Activated T-helper 1 cell treated with anti-CD3 and anti-CD28 coated beads, Interleukin-2, amount 50 U/mL, for 16 hours (primary cell): ENCODE results near the gene ZBTB42.
"Not testable (repeated sequence)": the region's sequence is repeated elsewhere in the genome, so short reads cannot be mapped to it uniquely, and the experiment has no call there.

Experiments
- DNase-seq, 2 donors: peaks; one replicate each; pipeline ENCODE4 v3.0.0-alpha.2; 2020; ENCODE audit warnings: low read depth in 1 of 2, low spot score in 1 of 2

ZBTB42 gene

GRCh38 chr14:104836171-104836935 is 35.5 kb downstream of the ZBTB42 start:
- DNase-seq, result not testable (repeated sequence)

- DNase-seq, result no peak
Observed at GRCh38 chr14:104841730-104842129, 40.8 kb downstream of the ZBTB42 start.

GRCh38 chr14:104843006-104843405 is 42.1 kb downstream of the ZBTB42 start:
- DNase-seq, result no peak

GRCh38 chr14:104843442-104844305 is 42.8 kb downstream of the ZBTB42 start:
- DNase-seq, result no peak

GRCh38 chr14:104844306-104845032 is 43.6 kb downstream of the ZBTB42 start:
- no peak for DNase-seq

GRCh38 chr14:104845033-104845666 is 44.2 kb downstream of the ZBTB42 start:
- no peak for DNase-seq

GRCh38 chr14:104845834-104846441 is 45.0 kb downstream of the ZBTB42 start:
- no peak for DNase-seq

GRCh38 chr14:104852280-104852663 is 51.4 kb downstream of the ZBTB42 start:
- no peak for DNase-seq
